D721Med (cell line): Measurements from ENCODE around the gene ABCD3.

Experiments
- DNase-seq: peaks from one replicate; pipeline ENCODE4 v3.0.0; 2011; ENCODE audit warnings: low spot score; ENCODE audit not compliant: insufficient read length
- FAIRE-seq: peaks from 2 replicates; lab custom pipeline; 2011; peaks lifted over from hg19 to GRCh38; lab: Jason Lieb, UNC
- CTCF ChIP-seq: IDR thresholded peaks from 2 replicates; pipeline ENCODE4 v1.5.1; 2012; ENCODE audit warnings: mild to moderate bottlenecking, control low read depth; ENCODE audit not compliant: insufficient read depth; ENCODE audit errors: missing control alignments

The ABCD3 gene

DNA sequence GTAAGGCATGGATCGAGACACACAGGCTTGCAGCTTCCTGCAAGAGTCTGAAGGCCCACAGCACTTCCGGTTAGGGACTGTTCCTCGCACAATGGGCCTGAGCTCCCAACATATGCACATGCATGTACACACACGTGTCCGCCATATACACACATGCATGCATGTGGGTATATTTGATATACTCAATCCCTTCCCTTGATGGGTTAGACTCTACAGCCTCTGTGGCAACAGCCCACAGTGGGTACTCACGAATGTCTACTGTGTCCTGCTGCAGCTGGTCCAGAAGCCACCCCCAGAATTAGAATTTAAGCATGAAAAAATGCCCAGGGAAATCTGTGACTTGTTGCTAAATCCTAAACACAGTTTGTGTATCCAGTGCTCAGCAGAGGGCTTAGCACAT is 113.5 kb downstream of the ABCD3 start:
- FAIRE-seq (no peak), DNase-seq (no peak)
- TF ChIP-seq CTCF, result no peak

GRCh38 chr1:94532077-94532476 is 113.9 kb downstream of the ABCD3 start:
- TF ChIP-seq CTCF, result no peak
- DNase-seq, result no peak
- no peak for FAIRE-seq

GRCh38 chr1:94535095-94535494 is 116.9 kb downstream of the ABCD3 start:
- FAIRE-seq (no peak), DNase-seq (no peak)
- TF ChIP-seq CTCF, result no peak

DNA sequence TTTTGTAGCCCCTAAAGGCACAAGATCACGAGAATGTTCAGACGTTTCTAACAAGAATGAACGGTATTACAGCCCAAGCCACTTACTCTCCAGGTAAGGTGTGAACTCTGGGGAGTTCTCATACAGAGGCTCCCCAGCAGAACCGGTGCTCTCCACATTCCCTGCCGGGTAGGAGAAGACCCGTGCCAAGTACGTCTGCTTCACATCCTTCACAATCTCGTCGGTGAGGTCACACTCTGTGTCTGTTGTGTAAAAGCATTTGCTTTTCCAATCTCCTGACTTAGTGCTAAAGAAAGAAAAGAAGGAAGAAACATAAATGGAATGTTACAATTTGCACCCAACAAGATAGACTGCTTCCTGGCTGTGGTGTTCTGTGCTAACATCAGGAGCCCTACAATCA is 117.7 kb downstream of the ABCD3 start:
- DNase-seq (no peak), FAIRE-seq (no peak)
- no peak for TF ChIP-seq CTCF

GRCh38 chr1:94537254-94537653 is 119.1 kb downstream of the ABCD3 start:
- FAIRE-seq (no peak), DNase-seq (no peak)
- TF ChIP-seq CTCF, result no peak

DNA sequence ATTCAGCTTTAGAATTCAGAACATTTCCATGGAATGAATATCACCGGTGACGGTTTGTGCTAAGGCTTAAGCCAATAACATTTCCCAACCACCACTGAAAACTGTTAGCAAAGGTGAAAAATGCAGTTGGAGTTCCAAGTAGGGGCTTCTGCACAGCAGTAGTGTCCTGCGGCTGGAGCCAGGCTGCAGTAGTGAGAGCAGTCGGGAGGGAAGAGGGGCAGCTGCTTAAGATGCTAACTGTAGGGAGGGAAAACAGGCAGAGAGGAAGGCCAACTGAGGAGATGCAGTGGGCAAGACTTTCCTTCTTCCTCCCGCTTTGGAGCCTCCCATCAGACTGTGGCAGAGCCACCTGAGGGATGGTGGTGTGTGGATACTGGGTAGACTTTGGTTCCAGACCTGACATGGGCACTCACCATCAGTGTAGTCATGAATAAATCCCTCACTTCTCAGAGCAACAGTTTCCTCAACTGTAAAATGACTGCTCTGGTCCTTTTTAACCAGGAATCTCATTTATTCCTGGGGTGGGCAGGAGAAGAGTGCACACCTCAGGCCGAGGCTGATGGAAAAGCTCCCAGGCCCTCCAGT is 120.1 kb downstream of the ABCD3 start:
- DNase-seq (no peak), FAIRE-seq (no peak)
- no peak for TF ChIP-seq CTCF

GRCh38 chr1:94539496-94539895 is 121.3 kb downstream of the ABCD3 start:
- FAIRE-seq (no peak), DNase-seq (no peak)

More at GRCh38 chr1:94539496-94539895, 121.3 kb downstream of the ABCD3 start:
- no peak for TF ChIP-seq CTCF
